ENCODE measurements around the gene MMAB.
A peak's percentile ranks its signal among the peaks of the same experiment; 100 is the strongest.

The MMAB gene

GRCh38 chr12:109548258-109548657 is 25.0 kb downstream of the MMAB start:
- peaks cover 5 to 25% (median 18%) of the 10 kb centered on the region in 5 donors for H3K4me1 ChIP-seq (ENCODE audit: control insufficient read depth in 5 of 5, insufficient read depth in 5 of 5, low read length in 5 of 5)
- peaks cover 9 to 36% (median 20%) of the 10 kb centered on the region in 5 donors for H3K27me3 ChIP-seq (ENCODE audit: control insufficient read depth in 5 of 5, insufficient read depth in 4 of 5, low read length in 5 of 5)
- no peaks in the 10 kb centered on the region for H3K9me3 ChIP-seq (ENCODE audit: control insufficient read depth in 5 of 5, low read length in 5 of 5)
- H3K36me3 ChIP-seq (ENCODE audit: control insufficient read depth in 5 of 5, insufficient read depth in 5 of 5, low read length in 5 of 5) = no peaks in the 10 kb centered on the region
- H3K4me3 ChIP-seq (ENCODE audit: low read depth in 1 of 5, low read length in 5 of 5) = no peak overlapping the region
- no peak overlapping the region for H3K9ac ChIP-seq (ENCODE audit: low read length in 5 of 5)
- no peak overlapping the region for H3K27ac ChIP-seq (ENCODE audit: low read depth, low read length)

- no peaks in the 10 kb centered on the region for H3K9me3 ChIP-seq (ENCODE audit: control insufficient read depth in 5 of 5, low read length in 5 of 5)
- H3K9ac ChIP-seq (ENCODE audit: low read length in 5 of 5) = no peak overlapping the region
- H3K27me3 ChIP-seq (ENCODE audit: control insufficient read depth in 5 of 5, insufficient read depth in 4 of 5, low read length in 5 of 5) = peaks cover 9 to 34% (median 20%) of the 10 kb centered on the region in 5 donors
- no peak overlapping the region for H3K27ac ChIP-seq (ENCODE audit: low read depth, low read length)
- H3K4me3 ChIP-seq (ENCODE audit: low read depth in 1 of 5, low read length in 5 of 5) = no peak overlapping the region
- no peaks in the 10 kb centered on the region for H3K36me3 ChIP-seq (ENCODE audit: control insufficient read depth in 5 of 5, insufficient read depth in 5 of 5, low read length in 5 of 5)
- H3K4me1 ChIP-seq (ENCODE audit: control insufficient read depth in 5 of 5, insufficient read depth in 5 of 5, low read length in 5 of 5) = peaks cover 5 to 25% (median 18%) of the 10 kb centered on the region in 5 donors
Measured at GRCh38 chr12:109547286-109547685, 26.0 kb downstream of the MMAB start.

- peaks cover 9 to 29% (median 16%) of the 10 kb centered on the region in 5 donors for H3K27me3 ChIP-seq (ENCODE audit: control insufficient read depth in 5 of 5, insufficient read depth in 4 of 5, low read length in 5 of 5)
- no peak overlapping the region for H3K27ac ChIP-seq (ENCODE audit: low read depth, low read length)
- no peak overlapping the region for H3K4me3 ChIP-seq (ENCODE audit: low read depth in 1 of 5, low read length in 5 of 5)
- peak overlapping the region in 1 of 5 donors; percentile 16 for H3K9ac ChIP-seq (ENCODE audit: low read length in 5 of 5)
- H3K4me1 ChIP-seq (ENCODE audit: control insufficient read depth in 5 of 5, insufficient read depth in 5 of 5, low read length in 5 of 5) = peaks cover 5 to 25% (median 18%) of the 10 kb centered on the region in 5 donors
- H3K9me3 ChIP-seq (ENCODE audit: control insufficient read depth in 5 of 5, low read length in 5 of 5) = no peaks in the 10 kb centered on the region
- H3K36me3 ChIP-seq (ENCODE audit: control insufficient read depth in 5 of 5, insufficient read depth in 5 of 5, low read length in 5 of 5) = no peaks in the 10 kb centered on the region
Measured at GRCh38 chr12:109545826-109546225, 27.5 kb downstream of the MMAB start.

- H3K27ac ChIP-seq (ENCODE audit: low read depth, low read length) = no peak overlapping the region
Measured at GRCh38 chr12:109544955-109545531, 28.3 kb downstream of the MMAB start.

GRCh38 chr12:109542876-109543275 is 30.4 kb downstream of the MMAB start:
- H3K27me3 ChIP-seq (ENCODE audit: control insufficient read depth in 5 of 5, insufficient read depth in 4 of 5, low read length in 5 of 5) = peaks cover 5 to 7% (median 6%) of the 10 kb centered on the region in 5 donors
- H3K9me3 ChIP-seq (ENCODE audit: control insufficient read depth in 5 of 5, low read length in 5 of 5) = no peaks in the 10 kb centered on the region
- no peak overlapping the region for H3K4me3 ChIP-seq (ENCODE audit: low read depth in 1 of 5, low read length in 5 of 5)
- H3K4me1 ChIP-seq (ENCODE audit: control insufficient read depth in 5 of 5, insufficient read depth in 5 of 5, low read length in 5 of 5) = peaks cover 5 to 16% (median 12%) of the 10 kb centered on the region in 5 donors
- no peak overlapping the region for H3K9ac ChIP-seq (ENCODE audit: low read length in 5 of 5)
- H3K27ac ChIP-seq (ENCODE audit: low read depth, low read length) = no peak overlapping the region
- peaks cover 0 to 6% (median 2%) of the 10 kb centered on the region in 5 donors for H3K36me3 ChIP-seq (ENCODE audit: control insufficient read depth in 5 of 5, insufficient read depth in 5 of 5, low read length in 5 of 5)

More at GRCh38 chr12:109544955-109545531, 28.3 kb downstream of the MMAB start:
- H3K9me3 ChIP-seq (ENCODE audit: control insufficient read depth in 5 of 5, low read length in 5 of 5) = no peaks in the 10 kb centered on the region
- H3K36me3 ChIP-seq (ENCODE audit: control insufficient read depth in 5 of 5, insufficient read depth in 5 of 5, low read length in 5 of 5) = peaks cover 0 to 2% (median 0%) of the 10 kb centered on the region in 5 donors
- H3K27me3 ChIP-seq (ENCODE audit: control insufficient read depth in 5 of 5, insufficient read depth in 4 of 5, low read length in 5 of 5) = peaks cover 9 to 23% (median 13%) of the 10 kb centered on the region in 5 donors
- no peak overlapping the region for H3K4me3 ChIP-seq (ENCODE audit: low read depth in 1 of 5, low read length in 5 of 5)
- peaks cover 5 to 25% (median 18%) of the 10 kb centered on the region in 5 donors for H3K4me1 ChIP-seq (ENCODE audit: control insufficient read depth in 5 of 5, insufficient read depth in 5 of 5, low read length in 5 of 5)
- peak overlapping the region in 1 of 5 donors; percentile 16 for H3K9ac ChIP-seq (ENCODE audit: low read length in 5 of 5)

DNA sequence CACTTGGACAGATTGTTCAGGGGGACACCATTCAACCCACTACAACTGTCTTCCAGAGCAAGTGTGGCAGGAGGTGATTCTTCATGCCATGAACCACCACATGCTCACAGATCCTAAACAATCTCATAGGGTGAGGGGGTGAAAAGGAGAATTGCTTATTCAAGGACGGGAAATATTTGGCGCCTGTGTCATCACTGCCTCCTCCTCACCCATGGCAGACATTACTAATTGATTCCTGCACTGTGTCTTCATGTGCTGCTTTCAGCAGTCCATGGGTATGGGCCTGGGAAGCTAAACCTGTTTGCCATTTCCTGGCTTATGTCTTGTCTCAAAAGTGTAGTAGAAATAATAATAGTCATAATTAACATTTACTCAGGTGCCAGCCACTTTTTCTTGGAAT is 31.3 kb downstream of the MMAB start:
- Histone ChIP-seq H3K4me3 (ENCODE audit: low read depth in 1 of 5, low read length in 5 of 5) (no peak overlapping the region), H3K4me1 (ENCODE audit: control insufficient read depth in 5 of 5, insufficient read depth in 5 of 5, low read length in 5 of 5) (peaks cover 5 to 16% (median 12%) of the 10 kb centered on the region in 5 donors), H3K36me3 (ENCODE audit: control insufficient read depth in 5 of 5, insufficient read depth in 5 of 5, low read length in 5 of 5) (peaks cover 0 to 11% (median 4%) of the 10 kb centered on the region in 5 donors), H3K9me3 (ENCODE audit: control insufficient read depth in 5 of 5, low read length in 5 of 5) (no peaks in the 10 kb centered on the region), H3K27me3 (ENCODE audit: control insufficient read depth in 5 of 5, insufficient read depth in 4 of 5, low read length in 5 of 5) (peaks cover 0 to under 1% (median 0%) of the 10 kb centered on the region in 5 donors), H3K9ac (ENCODE audit: low read length in 5 of 5) (no peak overlapping the region), H3K27ac (ENCODE audit: low read depth, low read length) (no peak overlapping the region)

DNA sequence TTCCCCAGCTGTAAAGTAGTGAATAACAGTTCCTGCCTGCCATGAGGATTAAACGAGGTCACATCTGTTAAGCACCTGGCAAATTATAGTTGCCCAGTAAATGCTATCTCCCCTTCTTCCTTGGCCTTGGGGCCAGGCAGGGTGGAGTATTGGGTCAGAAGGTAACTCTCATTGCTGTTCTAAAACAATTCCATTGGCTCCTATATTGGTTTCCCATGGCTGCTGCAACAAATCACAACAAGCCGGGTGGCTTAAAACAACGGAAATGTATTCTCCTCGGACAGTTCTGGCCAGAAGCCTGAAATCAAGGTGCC is 31.9 kb downstream of the MMAB start:
- Histone ChIP-seq H3K4me1 (ENCODE audit: control insufficient read depth in 5 of 5, insufficient read depth in 5 of 5, low read length in 5 of 5) (peaks cover 5 to 16% (median 12%) of the 10 kb centered on the region in 5 donors), H3K9ac (ENCODE audit: low read length in 5 of 5) (no peak overlapping the region), H3K4me3 (ENCODE audit: low read depth in 1 of 5, low read length in 5 of 5) (no peak overlapping the region), H3K27me3 (ENCODE audit: control insufficient read depth in 5 of 5, insufficient read depth in 4 of 5, low read length in 5 of 5) (no peaks in the 10 kb centered on the region), H3K36me3 (ENCODE audit: control insufficient read depth in 5 of 5, insufficient read depth in 5 of 5, low read length in 5 of 5) (peaks cover 0 to 17% (median 6%) of the 10 kb centered on the region in 5 donors), H3K9me3 (ENCODE audit: control insufficient read depth in 5 of 5, low read length in 5 of 5) (no peaks in the 10 kb centered on the region), H3K27ac (ENCODE audit: low read depth, low read length) (no peak overlapping the region)

- Histone ChIP-seq H3K9me3 (ENCODE audit: control insufficient read depth in 5 of 5, low read length in 5 of 5) (no peaks in the 10 kb centered on the region), H3K27me3 (ENCODE audit: control insufficient read depth in 5 of 5, insufficient read depth in 4 of 5, low read length in 5 of 5) (no peaks in the 10 kb centered on the region), H3K36me3 (ENCODE audit: control insufficient read depth in 5 of 5, insufficient read depth in 5 of 5, low read length in 5 of 5) (peaks cover 0 to 23% (median 11%) of the 10 kb centered on the region in 5 donors), H3K9ac (ENCODE audit: low read length in 5 of 5) (no peak overlapping the region), H3K4me1 (ENCODE audit: control insufficient read depth in 5 of 5, insufficient read depth in 5 of 5, low read length in 5 of 5) (peaks cover 5 to 15% (median 12%) of the 10 kb centered on the region in 5 donors), H3K27ac (ENCODE audit: low read depth, low read length) (no peak overlapping the region), H3K4me3 (ENCODE audit: low read depth in 1 of 5, low read length in 5 of 5) (no peak overlapping the region)
Measured at GRCh38 chr12:109540526-109541412, 32.5 kb downstream of the MMAB start.

- Histone ChIP-seq H3K4me3 (ENCODE audit: low read depth in 1 of 5, low read length in 5 of 5) (no peak overlapping the region), H3K27ac (ENCODE audit: low read depth, low read length) (no peak overlapping the region), H3K9me3 (ENCODE audit: control insufficient read depth in 5 of 5, low read length in 5 of 5) (no peaks in the 10 kb centered on the region), H3K36me3 (ENCODE audit: control insufficient read depth in 5 of 5, insufficient read depth in 5 of 5, low read length in 5 of 5) (peaks cover 0 to 36% (median 24%) of the 10 kb centered on the region in 5 donors), H3K9ac (ENCODE audit: low read length in 5 of 5) (no peak overlapping the region), H3K4me1 (ENCODE audit: control insufficient read depth in 5 of 5, insufficient read depth in 5 of 5, low read length in 5 of 5) (peaks cover 0 to 3% (median 2%) of the 10 kb centered on the region in 5 donors), H3K27me3 (ENCODE audit: control insufficient read depth in 5 of 5, insufficient read depth in 4 of 5, low read length in 5 of 5) (no peaks in the 10 kb centered on the region)
Measured at GRCh38 chr12:109539508-109539907, 33.8 kb downstream of the MMAB start.
